HG03571 (cell line): ENCODE results near the gene CFAP251.
"Not testable (repeated sequence)": the region's sequence is repeated elsewhere in the genome, so short reads cannot be mapped to it uniquely, and the experiment has no call there.

ENCODE experiments used
- ATAC-seq: cut with Tn5 transposase; IDR thresholded peaks from one replicate; pipeline ENCODE4 v1.9.1; 2021; ENCODE audit not compliant: unreplicated experiment

CFAP251 gene

GRCh38 chr12:122023339-122024131, 105.1 kb downstream of the CFAP251 start:
- ATAC-seq: no peak

GRCh38 chr12:122024132-122024785, 105.9 kb downstream of the CFAP251 start:
- ATAC-seq: no peak

DNA sequence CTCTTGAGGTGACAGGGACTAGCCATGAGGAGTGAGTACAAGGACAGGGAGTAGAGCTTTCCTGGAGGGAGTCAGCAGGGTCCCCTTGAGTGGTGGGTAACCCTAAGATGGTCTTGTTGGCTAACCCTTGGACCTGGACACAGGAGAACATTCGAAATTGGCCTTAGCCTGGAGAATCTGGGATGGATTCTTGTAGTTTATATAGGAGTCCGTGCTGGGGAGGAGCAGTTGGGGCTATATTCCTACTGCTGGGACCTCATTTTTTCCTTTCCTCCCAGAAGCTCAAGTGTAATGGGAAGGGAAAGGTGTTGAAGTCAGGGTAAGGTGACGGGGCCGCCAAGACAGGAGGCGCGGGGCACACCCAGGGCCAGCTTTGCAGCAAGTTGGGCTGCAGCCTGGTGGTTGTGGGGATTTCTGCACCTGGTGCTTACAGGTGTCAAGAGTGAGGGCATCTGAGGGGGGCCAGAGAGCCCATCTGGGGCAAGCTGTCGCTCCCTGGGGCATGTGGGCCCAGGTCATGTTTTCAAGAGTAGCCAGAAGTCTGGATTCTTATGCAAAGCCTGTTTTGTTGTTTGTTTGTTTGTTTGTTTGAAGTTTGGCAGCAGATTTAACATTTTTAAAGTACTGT, 108.4 kb downstream of the CFAP251 start:
- no peak for ATAC-seq

DNA sequence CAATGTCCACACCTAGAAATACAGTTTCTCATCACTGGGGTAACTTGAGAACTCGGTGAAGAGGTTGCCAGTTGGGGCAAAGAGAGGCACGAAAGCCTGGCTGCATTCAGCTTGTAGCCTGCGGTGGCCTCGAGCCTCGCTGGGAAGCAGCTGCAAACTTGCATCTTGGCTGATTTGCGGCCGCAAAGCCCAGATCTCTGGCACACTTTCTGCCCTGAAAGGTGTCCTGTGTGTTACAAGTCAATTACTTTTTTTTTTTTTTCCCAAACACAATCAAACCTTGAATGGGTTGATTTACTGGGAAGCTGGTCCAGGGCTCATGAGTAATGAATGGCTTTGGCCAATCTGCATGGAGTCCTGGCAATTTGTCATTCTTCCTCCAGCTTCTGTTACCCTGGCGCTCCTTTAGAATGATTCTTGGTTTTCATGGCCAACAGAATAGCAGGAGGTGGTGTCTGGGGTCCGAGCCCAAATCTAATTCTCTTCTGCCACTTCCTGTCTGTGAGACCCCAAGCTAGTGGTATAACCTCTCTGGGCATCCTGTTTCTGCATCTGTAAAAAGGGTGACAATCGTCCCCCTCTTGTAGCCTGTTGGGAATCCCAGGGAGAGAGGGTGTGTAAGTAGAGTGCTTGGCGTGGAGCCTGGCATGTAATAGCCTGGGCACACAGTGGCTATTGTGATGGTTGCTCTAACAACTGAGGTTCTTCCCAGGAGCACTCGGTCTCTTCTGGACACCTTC, 109.9 kb downstream of the CFAP251 start:
- ATAC-seq: no peak

GRCh38 chr12:122028905-122029560, 110.6 kb downstream of the CFAP251 start:
- ATAC-seq: no peak

DNA sequence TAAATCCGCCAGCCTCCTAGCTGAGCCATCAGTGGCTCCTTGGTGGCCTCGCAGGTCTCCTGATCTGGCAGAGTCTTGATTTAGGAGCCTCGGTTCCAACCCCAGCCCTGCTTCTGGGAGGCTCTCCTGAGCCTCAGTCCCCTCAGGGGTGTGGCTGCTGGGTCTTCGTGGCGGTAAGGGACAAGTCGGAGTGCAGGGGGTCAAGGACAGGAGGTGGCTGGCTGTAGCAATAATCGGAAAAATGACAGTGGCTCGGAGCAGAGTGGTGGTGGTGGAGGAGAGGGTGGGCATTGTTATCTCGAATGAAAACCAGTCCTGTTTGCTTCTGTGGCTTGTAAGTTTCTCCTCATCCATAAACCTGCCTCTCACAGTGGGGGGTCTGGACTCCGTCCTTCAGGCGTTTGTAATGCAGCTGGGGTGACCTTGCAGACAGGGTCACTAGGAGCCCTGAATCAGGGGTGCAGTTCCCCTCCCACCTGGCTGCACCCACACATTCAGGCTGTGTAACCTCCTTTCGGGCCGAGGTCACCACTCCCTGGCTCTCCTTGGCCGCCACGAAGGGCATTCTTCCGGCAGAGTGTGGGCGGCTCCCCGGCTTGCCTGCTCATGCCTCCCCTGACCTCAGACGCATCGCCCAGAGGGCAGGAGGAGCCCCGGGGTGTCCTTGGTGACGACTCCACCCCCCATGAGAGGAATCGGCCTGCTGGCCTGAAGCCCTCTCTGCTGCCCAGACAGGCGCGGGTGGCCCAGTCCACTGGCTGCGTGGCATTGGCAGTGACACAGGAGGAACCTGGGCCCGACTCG, 111.4 kb downstream of the CFAP251 start:
- ATAC-seq: no peak

GRCh38 chr12:122030424-122031035, 112.1 kb downstream of the CFAP251 start:
- ATAC-seq: no peak

- ATAC-seq: no peak
Measured at GRCh38 chr12:122031342-122032216, 113.2 kb downstream of the CFAP251 start.

DNA sequence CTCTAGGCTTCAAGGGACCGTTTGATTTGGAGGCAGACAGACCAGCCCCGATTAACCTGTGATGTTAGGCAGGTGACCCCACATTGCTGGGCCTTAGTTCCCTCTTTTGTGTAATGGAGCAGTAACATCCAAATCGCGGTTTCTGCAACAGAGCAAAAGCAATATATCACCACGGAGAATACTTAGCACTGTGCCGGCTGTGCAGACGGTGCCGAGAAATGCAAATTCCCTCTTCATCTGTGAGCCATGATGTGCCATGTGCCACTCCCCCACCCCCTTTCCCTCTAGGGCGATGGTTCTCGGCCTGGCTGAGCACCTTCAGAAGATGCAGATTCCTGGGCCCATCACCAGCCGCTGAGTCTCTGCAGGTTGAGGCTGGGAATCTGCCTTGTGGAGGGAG, 114.2 kb downstream of the CFAP251 start:
- no peak for ATAC-seq

DNA sequence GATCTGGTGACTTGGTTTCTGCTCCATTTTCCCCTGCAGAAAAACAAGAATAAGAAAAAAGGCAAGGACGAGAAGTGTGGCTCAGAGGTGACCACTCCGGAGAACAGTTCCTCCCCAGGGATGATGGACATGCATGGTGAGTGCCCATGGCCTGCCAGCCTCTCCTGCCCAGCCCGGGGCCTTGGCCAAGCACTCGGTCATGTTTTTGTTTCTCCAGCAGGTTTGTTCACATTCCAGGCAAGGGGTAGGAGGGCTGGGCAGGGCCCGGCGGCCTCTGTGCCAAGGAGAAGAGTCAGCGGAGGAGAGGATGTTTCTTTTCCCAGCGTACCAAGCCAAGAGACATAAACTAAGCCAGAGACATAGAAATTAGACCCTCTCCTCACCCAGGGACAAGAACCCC, 116.9 kb downstream of the CFAP251 start:
- ATAC-seq: no peak

- ATAC-seq: no peak
Measured at GRCh38 chr12:122036153-122036552, 117.8 kb downstream of the CFAP251 start.

DNA sequence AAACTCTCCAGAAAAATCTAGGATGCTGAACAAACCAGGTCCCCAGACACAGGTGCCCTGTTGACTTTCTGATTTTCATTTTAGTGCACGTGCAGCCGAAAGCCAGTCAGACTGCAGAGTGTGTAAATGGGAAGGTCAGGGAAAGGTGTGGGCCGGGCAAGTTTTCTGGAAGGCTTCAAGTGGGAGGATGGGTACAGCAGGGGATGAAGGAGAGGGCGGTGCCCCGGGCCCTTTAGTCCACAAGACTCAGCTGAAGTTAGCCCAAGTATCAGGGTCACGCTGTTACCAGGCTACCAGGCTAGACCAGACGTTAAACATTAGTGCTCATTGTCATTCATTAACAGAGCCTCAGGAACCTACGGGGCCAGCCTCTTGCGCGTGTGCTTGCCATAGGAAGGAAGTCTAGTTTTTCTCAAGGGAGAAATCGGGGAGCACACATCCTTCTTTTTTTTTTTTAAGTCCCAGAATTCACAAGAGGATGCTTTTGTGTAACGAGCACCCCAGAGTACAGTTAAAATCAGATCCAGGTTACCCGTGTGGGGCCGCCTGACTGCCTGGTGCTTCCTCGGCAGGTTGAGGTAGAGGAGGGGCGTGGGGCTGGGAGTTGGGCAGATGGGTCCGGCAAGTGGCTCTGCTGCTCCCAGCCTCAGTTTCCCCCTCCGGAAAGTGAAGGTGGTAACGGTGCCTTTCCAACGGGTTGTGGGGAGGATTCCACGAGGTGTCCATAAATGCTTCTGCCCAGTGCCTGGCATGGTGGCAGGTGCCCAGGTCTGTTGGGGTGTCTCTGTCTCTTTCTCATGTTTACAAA, 122.4 kb downstream of the CFAP251 start:
- ATAC-seq: no peak

GRCh38 chr12:122041458-122041857, 123.1 kb downstream of the CFAP251 start:
- ATAC-seq: not testable (repeated sequence)

DNA sequence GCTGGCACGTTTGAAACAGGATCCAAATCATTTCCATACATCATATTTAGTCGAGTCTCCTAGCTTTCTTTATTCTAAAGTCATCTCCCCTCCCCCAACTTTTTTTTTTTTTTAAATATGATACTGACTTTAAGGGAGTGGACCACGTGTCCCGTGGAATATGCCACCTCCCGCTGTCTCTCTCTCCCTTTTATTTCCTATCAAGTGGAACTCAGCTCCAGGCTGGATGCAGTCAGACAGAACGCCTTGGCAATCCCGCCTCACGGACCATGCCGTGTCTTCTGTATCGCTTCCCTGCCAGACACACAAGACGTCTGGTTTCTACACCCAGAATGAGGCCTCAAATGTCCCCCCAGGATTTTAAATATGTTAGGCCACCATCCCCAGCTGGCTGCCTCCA, 124.5 kb downstream of the CFAP251 start:
- no peak for ATAC-seq

GRCh38 chr12:122043476-122043875, 125.1 kb downstream of the CFAP251 start:
- ATAC-seq: no peak

GRCh38 chr12:122045262-122045661, 126.9 kb downstream of the CFAP251 start:
- ATAC-seq: no peak

- ATAC-seq: no peak
Measured at GRCh38 chr12:122046145-122046544, 127.8 kb downstream of the CFAP251 start.

DNA sequence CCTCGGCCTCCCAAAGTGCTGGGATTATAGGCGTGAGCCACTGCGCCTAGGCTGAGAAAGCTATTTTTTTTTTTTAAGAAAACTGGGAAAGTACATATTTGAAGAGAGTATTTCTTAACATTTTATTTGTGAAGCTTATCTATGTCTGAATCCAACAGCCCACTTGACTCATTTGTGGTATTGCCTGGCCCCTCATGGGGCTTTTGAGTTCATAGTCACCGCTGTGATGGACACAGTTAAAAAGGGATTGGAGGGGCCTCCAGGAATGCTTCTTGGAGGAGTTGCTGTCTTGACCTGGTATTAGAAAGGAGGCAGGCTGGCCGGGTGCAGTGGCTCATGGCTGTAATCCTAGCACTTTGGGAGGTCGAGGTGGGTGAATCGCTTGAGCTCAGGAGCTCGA, 129.8 kb downstream of the CFAP251 start:
- ATAC-seq: no peak
